CD8-positive, alpha-beta memory T cell (primary cell): ENCODE data around the gene GTPBP10. TPM values are rescaled to one million over a fixed set of nuclear protein-coding genes. Genes with fewer than 3 reads are reported as not detected.

Experiments used
- CTCF ChIA-PET: fragments of 350-600 bp; sonication (Branson Sonifier 250); formaldehyde crosslinking; loops from one replicate; lab custom pipeline; 2021; ENCODE audit warnings: antibody characterized with exemption; lab: Charles Lee
- POLR2A ChIA-PET: fragments of 350-600 bp; sonication (Branson Sonifier 250); formaldehyde crosslinking; loops from one replicate; lab custom pipeline; 2021; ENCODE audit warnings: antibody characterized with exemption; lab: Charles Lee
- DNase-seq, 5 donors: peaks; one replicate each; pipeline versions ENCODE4 v3.0.0 to v3.0.0-alpha.2; 2020 to 2022; ENCODE audit warnings: mixed read lengths in 1 of 5
- H3K27ac ChIP-seq: one replicate; pipeline ENCODE4 v1.7.0; 2013; ENCODE audit warnings: low read depth, mild to moderate bottlenecking, low read length, moderate library complexity
- H3K27me3 ChIP-seq: 2 replicates; pipeline ENCODE4 v1.7.0; 2013; ENCODE audit warnings: low read length, mild to moderate bottlenecking; ENCODE audit not compliant: insufficient read depth, poor library complexity, severe bottlenecking
- H3K36me3 ChIP-seq: 2 replicates; pipeline ENCODE4 v1.7.0; 2013; ENCODE audit warnings: mild to moderate bottlenecking, low read length, moderate library complexity; ENCODE audit not compliant: insufficient read depth
- H3K4me1 ChIP-seq: 2 replicates; pipeline ENCODE4 v1.7.0; 2013; ENCODE audit warnings: mild to moderate bottlenecking, low read length, moderate library complexity; ENCODE audit not compliant: insufficient read depth
- H3K4me3 ChIP-seq: 2 replicates; pipeline ENCODE4 v1.7.0; 2013; ENCODE audit warnings: mild to moderate bottlenecking, low read length
- H3K9me3 ChIP-seq: 2 replicates; pipeline ENCODE4 v1.7.0; 2013; ENCODE audit warnings: mild to moderate bottlenecking, low read length
- H3K27ac Mint-ChIP-seq, 8 donors: one replicate each; pipeline ENCODE4 v1.8.0; 2020 to 2021; ENCODE audit warnings: mixed read lengths in 8 of 8, mild to moderate bottlenecking in 6 of 8, inconsistent platforms in 3 of 8, moderate library complexity in 3 of 8
- H3K27me3 Mint-ChIP-seq, 2 donors: one replicate each; pipeline ENCODE4 v1.8.0; 2020 to 2021; ENCODE audit warnings: mixed read lengths in 2 of 2, mild to moderate bottlenecking in 1 of 2, moderate library complexity in 1 of 2
- H3K36me3 Mint-ChIP-seq, 3 donors: one replicate each; pipeline ENCODE4 v1.8.0; 2020 to 2021; ENCODE audit warnings: mixed read lengths in 3 of 3, inconsistent platforms in 1 of 3, mild to moderate bottlenecking in 1 of 3
- H3K4me1 Mint-ChIP-seq, 3 donors: one replicate each; pipeline ENCODE4 v1.8.0; 2020 to 2021; ENCODE audit warnings: mixed read lengths in 3 of 3, inconsistent platforms in 1 of 3, mild to moderate bottlenecking in 1 of 3
- H3K4me3 Mint-ChIP-seq, 7 donors: one replicate each; pipeline ENCODE4 v1.8.0; 2020 to 2021; ENCODE audit warnings: mixed read lengths in 7 of 7, mild to moderate bottlenecking in 6 of 7, moderate library complexity in 4 of 7, inconsistent platforms in 2 of 7
- H3K9me3 Mint-ChIP-seq, 5 donors: one replicate each; pipeline ENCODE4 v1.8.0; 2020 to 2022; ENCODE audit warnings: mixed read lengths in 5 of 5, mild to moderate bottlenecking in 3 of 5, moderate library complexity in 2 of 5, inconsistent platforms in 1 of 5
- polyA plus RNA-seq: library from polyadenylated mRNA; unstranded; fragments of 300-500 nt; fragmentation: Illumina TruSeq; gene quantifications from one replicate; pipeline ENCODE4 v1.2.3, GENCODE V29; 2021
- total RNA-seq, 2 experiments: library from RNA; stranded (reverse); gene quantifications; one replicate each; pipeline ENCODE4 v1.2.3, GENCODE V29; 2021

The GTPBP10 gene
- total and polyA plus RNA-seq, 3 experiments from 2014 or later, result 31.3 to 43.3 (median 37.6) TPM

DNA sequence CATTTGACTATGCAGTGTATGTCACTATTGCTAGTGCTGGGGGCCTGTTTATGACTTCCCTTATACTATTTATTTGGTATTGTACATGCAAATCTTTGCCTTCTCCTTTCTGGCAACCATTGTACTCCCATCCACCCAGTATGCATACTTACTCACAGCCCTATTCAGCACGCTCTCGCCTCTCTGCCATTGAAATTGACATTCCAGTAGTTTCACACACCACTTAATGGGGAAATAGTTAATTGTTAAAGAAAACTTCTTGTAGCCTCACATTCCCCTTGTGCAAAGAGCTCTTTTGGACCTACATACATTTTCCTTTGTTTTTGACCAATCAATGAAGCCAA lies 66.6 kb downstream of the GTPBP10 start:
- POLR2A ChIA-PET, result no interaction called here
- peaks cover 0 to 2% of the 10 kb centered on the region in 2 donors for H3K27me3 Mint-ChIP-seq

DNA sequence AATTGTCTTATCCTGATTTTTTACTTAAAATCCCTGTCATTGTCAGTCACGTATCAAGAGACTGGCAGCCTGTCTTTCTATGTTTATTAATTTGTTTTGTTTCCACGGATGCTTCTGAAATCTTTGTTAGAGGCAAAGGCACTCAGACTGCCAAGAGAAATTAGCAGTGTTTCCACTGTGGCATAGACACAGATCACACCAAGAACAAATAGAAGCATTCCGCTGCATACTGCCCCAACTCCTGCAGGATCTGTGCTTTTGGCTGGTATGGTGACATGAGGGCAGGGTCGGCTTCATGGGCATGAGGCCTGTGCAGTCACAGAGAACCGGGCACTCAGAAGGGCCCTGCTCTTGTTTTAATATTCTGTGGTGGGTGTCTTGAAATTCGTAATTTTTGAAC lies 75.1 kb downstream of the GTPBP10 start:
- ChIA-PET CTCF (no interaction called here), POLR2A (no interaction called here)
- Mint-ChIP-seq H3K9me3 (no peaks in the 10 kb centered on the region), H3K27ac (peak overlapping the region in 2 of 8 donors; percentile 38 to 94), H3K4me1 (peaks cover 0 to 2% (median 0%) of the 10 kb centered on the region in 3 donors), H3K36me3 (no peaks in the 10 kb centered on the region), H3K27me3 (no peaks in the 10 kb centered on the region), H3K4me3 (no peak overlapping the region)
- no peak overlapping the region for H3K27ac ChIP-seq
- DNase-seq, result no peak
- H3K36me3 ChIP-seq, result no peaks in the 10 kb centered on the region
- H3K9me3 ChIP-seq, result no peaks in the 10 kb centered on the region
- H3K27me3 ChIP-seq, result no peaks in the 10 kb centered on the region
- no peaks in the 10 kb centered on the region for H3K4me1 ChIP-seq
- no peak overlapping the region for H3K4me3 ChIP-seq

More for the DNA sequence above, 66.6 kb downstream of the GTPBP10 start:
- H3K4me3 ChIP-seq, result no peak overlapping the region
- no peaks in the 10 kb centered on the region for H3K36me3 ChIP-seq
- Mint-ChIP-seq H3K4me3 (no peak overlapping the region), H3K9me3 (no peaks in the 10 kb centered on the region), H3K27ac (peak overlapping the region in 1 of 8 donors; percentile 19), H3K36me3 (peaks cover 0 to 7% (median 5%) of the 10 kb centered on the region in 3 donors), H3K4me1 (no peaks in the 10 kb centered on the region)
- H3K27ac ChIP-seq, result no peak overlapping the region
- CTCF ChIA-PET, result no interaction called here
- DNase-seq, result no peak
- H3K27me3 ChIP-seq, result no peaks in the 10 kb centered on the region
- H3K4me1 ChIP-seq, result no peaks in the 10 kb centered on the region
- H3K9me3 ChIP-seq, result no peaks in the 10 kb centered on the region

DNA sequence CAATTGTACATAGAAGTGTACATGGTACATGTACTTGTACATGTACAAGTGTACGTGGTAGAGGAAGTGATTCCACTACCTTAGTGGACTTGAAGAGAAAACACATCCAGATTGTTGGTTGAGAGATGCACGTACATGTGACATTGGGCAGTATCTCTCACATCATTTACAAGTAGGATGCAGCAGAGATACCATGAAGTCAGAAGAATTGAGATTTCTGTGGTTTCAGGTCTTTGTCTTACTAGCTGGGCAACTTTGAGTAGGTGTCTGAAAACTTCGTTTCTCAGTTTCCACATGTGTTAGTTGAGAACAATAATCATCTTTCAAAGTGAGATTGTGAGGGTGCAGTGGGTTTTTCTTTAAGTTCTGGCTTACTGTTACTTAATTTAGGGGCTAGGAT lies 78.2 kb downstream of the GTPBP10 start:
- Histone ChIP-seq H3K36me3 (no peaks in the 10 kb centered on the region), H3K27ac (no peak overlapping the region), H3K4me3 (no peak overlapping the region), H3K9me3 (no peaks in the 10 kb centered on the region), H3K4me1 (no peaks in the 10 kb centered on the region), H3K27me3 (no peaks in the 10 kb centered on the region)
- H3K4me3 Mint-ChIP-seq, result no peak overlapping the region
- no peak for DNase-seq
- H3K9me3 Mint-ChIP-seq, result no peaks in the 10 kb centered on the region
- H3K4me1 Mint-ChIP-seq, result peaks cover 0 to 2% (median 0%) of the 10 kb centered on the region in 3 donors
- no peaks in the 10 kb centered on the region for H3K36me3 Mint-ChIP-seq
- ChIA-PET POLR2A (no interaction called here), CTCF (interaction anchor here (1.3 kb wide), 1 partner anchor 271 kb away, joined by 5 read pairs; the partner anchor contains the start of gene STEAP1)
- H3K27me3 Mint-ChIP-seq, result no peaks in the 10 kb centered on the region
- peak overlapping the region in 2 of 8 donors; percentile 2 for H3K27ac Mint-ChIP-seq

DNA sequence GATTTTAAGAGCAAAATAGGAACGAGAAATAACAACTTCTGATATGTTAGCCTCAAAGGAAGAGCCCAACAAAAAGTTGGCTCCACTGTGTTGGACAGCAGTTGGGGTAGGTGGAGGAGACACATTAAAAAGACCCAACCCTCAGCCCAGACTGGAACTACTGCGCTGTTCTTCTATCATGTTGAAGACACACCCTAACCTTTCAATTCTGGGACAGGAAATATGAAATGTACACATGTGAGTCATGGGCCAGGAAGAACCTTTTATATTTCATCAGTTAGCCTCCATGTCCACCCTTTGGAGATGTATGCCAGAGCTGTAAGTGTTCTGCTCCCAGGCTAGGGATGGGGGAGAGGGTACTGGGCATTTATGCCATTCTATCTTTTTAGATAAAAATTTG lies 78.9 kb downstream of the GTPBP10 start:
- no peak for DNase-seq
- H3K36me3 Mint-ChIP-seq, result no peaks in the 10 kb centered on the region
- H3K4me1 ChIP-seq, result no peaks in the 10 kb centered on the region
- H3K36me3 ChIP-seq, result no peaks in the 10 kb centered on the region
- H3K27ac Mint-ChIP-seq, result peak overlapping the region in 1 of 8 donors; percentile 33
- no peak overlapping the region for H3K4me3 ChIP-seq
- H3K27ac ChIP-seq, result no peak overlapping the region
- H3K4me1 Mint-ChIP-seq, result peaks cover 0 to 2% (median 0%) of the 10 kb centered on the region in 3 donors
- H3K9me3 Mint-ChIP-seq, result no peaks in the 10 kb centered on the region
- ChIA-PET CTCF (interaction anchor here (1.3 to 4.0 kb wide), 2 partner anchors 272 kb away, joined by 5 to 45 read pairs; partner anchors contain the start of gene STEAP1), POLR2A (no interaction called here)
- H3K9me3 ChIP-seq, result no peaks in the 10 kb centered on the region
- peaks cover 0 to 3% of the 10 kb centered on the region in 2 donors for H3K27me3 Mint-ChIP-seq
- no peak overlapping the region for H3K4me3 Mint-ChIP-seq
- no peaks in the 10 kb centered on the region for H3K27me3 ChIP-seq

DNA sequence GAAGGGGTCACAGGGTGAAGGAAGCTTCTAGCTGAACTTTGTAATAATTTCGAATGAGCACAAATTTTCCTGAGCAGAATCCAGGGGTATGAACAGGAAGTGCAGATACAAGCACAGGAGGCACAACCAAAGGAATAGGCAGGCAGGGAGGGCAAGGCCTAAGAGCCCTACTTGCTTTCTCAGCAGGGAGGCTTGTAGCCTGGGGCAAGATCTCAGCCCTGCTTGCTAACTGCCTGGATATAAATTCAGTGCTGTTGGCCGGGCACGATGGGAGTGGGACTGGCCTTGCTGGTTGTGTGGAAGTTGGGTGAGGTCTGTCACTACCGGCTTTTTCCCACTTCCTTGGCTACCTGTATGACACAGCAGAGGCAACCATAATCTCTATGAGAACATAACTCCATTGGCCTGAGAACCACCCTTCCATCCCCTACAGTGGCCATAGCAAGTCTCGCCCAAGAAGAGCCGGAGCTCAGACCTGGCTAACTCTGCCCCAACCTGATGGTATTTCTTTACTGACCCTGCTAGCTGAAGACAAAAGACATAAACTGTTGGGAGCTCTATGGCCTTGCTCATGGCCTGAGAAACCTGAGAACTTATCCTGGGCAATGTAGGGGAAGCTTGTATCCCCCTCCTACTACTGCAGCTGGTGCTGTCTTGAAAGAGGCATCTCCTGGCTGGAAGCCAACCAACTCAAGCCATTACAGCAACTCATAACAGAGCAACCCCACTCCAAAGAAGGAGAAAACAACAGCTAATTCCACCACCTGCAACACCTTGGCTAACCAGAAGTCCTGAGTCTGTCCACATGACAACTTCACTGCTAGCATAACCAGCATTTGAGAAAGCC lies 84.3 kb downstream of the GTPBP10 start:
- no peak for DNase-seq
- CTCF ChIA-PET, result interaction anchor here (1.3 to 1.5 kb wide), 2 partner anchors 24 to 277 kb away, joined by 4 read pairs; partner anchors contain the start of gene STEAP1
- Histone ChIP-seq H3K27ac (no peak overlapping the region), H3K36me3 (no peaks in the 10 kb centered on the region), H3K9me3 (no peaks in the 10 kb centered on the region), H3K4me1 (no peaks in the 10 kb centered on the region), H3K4me3 (no peak overlapping the region), H3K27me3 (no peaks in the 10 kb centered on the region)
- POLR2A ChIA-PET, result no interaction called here
- H3K36me3 Mint-ChIP-seq, result no peaks in the 10 kb centered on the region
- H3K9me3 Mint-ChIP-seq, result peaks cover 0 to 3% (median 0%) of the 10 kb centered on the region in 5 donors
- H3K27me3 Mint-ChIP-seq, result peaks cover 2 to 18% of the 10 kb centered on the region in 2 donors
- H3K4me1 Mint-ChIP-seq, result no peaks in the 10 kb centered on the region
- H3K4me3 Mint-ChIP-seq, result no peak overlapping the region
- no peak overlapping the region for H3K27ac Mint-ChIP-seq

DNA sequence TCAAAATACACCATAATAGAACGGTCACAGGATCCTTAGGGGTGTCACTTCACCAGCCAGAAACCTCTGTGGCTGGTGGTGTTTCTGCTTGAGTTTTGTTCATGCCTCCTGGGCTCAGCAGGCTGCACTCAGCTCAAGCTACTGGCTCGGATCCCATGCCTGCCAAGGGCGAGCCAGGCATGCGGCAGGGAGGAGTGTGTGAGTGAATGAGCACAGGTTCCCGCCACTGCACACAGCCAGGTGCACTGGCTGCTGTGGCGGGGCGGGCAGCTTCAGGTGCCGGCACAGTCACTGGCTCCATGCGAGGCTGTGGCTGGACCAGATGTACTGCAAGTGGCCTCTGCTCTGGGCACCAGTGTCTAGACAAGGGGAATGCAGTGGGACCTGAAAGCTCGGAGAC lies 86.2 kb downstream of the GTPBP10 start:
- Histone ChIP-seq H3K4me3 (no peak overlapping the region), H3K4me1 (no peaks in the 10 kb centered on the region), H3K27ac (no peak overlapping the region), H3K9me3 (no peaks in the 10 kb centered on the region), H3K36me3 (no peaks in the 10 kb centered on the region), H3K27me3 (no peaks in the 10 kb centered on the region)
- CTCF ChIA-PET, result interaction anchor here (1.3 to 2.7 kb wide), 2 partner anchors 86 to 279 kb away, joined by 3 to 10 read pairs; partner anchors contain the start of genes GTPBP10 and STEAP1
- no peak for DNase-seq
- POLR2A ChIA-PET, result no interaction called here
- no peaks in the 10 kb centered on the region for H3K36me3 Mint-ChIP-seq
- no peaks in the 10 kb centered on the region for H3K4me1 Mint-ChIP-seq
- no peak overlapping the region for H3K27ac Mint-ChIP-seq
- H3K27me3 Mint-ChIP-seq, result peaks cover 2 to 26% of the 10 kb centered on the region in 2 donors
- no peak overlapping the region for H3K4me3 Mint-ChIP-seq
- peaks cover 0 to 4% (median 0%) of the 10 kb centered on the region in 5 donors for H3K9me3 Mint-ChIP-seq

DNA sequence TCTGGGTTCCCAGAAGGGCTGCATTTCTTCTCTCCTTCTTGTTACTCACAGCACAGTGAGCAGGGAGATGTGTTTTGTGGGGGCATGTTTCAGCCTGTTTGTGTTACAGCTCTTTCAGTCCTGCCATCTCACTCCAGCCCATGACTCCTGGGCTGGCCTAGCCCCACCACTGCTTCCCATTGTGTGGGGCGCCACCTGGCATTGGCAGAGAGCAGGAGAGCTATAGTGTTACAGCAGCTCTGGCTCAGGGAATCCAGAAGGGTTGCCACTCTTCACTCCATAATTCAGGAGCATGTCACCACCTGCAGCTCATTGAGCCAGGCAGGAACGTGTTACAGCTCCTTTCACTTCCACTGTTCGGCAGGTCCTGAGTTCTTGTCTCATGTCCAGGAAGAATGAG lies 86.7 kb downstream of the GTPBP10 start:
- H3K4me3 ChIP-seq, result no peak overlapping the region
- no peaks in the 10 kb centered on the region for H3K9me3 ChIP-seq
- Mint-ChIP-seq H3K27me3 (peaks cover 2 to 27% of the 10 kb centered on the region in 2 donors), H3K27ac (no peak overlapping the region), H3K36me3 (no peaks in the 10 kb centered on the region), H3K4me1 (no peaks in the 10 kb centered on the region), H3K9me3 (peaks cover 0 to 4% (median 0%) of the 10 kb centered on the region in 5 donors), H3K4me3 (no peak overlapping the region)
- no peak overlapping the region for H3K27ac ChIP-seq
- no peaks in the 10 kb centered on the region for H3K36me3 ChIP-seq
- CTCF ChIA-PET, result interaction anchor here (1.3 to 2.7 kb wide), 2 partner anchors 87 to 279 kb away, joined by 3 to 10 read pairs; partner anchors contain the start of genes GTPBP10 and STEAP1
- POLR2A ChIA-PET, result no interaction called here
- no peaks in the 10 kb centered on the region for H3K4me1 ChIP-seq
- no peaks in the 10 kb centered on the region for H3K27me3 ChIP-seq
- DNase-seq, result no peak
